ENCODE results near the gene IFITM5.
"Not testable (repeated sequence)": the region's sequence is repeated elsewhere in the genome, so short reads cannot be mapped to it uniquely, and the experiment has no call there.

The IFITM5 gene

GRCh38 chr11:311013-311748 lies 11.9 kb upstream of the IFITM5 start:
- not testable (repeated sequence) for DNase-seq

- DNase-seq: not testable (repeated sequence)
Observed at GRCh38 chr11:309979-310572, 10.8 kb upstream of the IFITM5 start.

- not testable (repeated sequence) for DNase-seq
Observed at GRCh38 chr11:308740-309665, 9.7 kb upstream of the IFITM5 start.

- DNase-seq: not testable (repeated sequence)
Observed at GRCh38 chr11:307766-308708, 8.7 kb upstream of the IFITM5 start, which contains the start of gene IFITM2. TSS of gene IFITM2 (plus strand) at chr11:307816. CDS start at chr11:308193, 377 bp downstream.

- DNase-seq: no peak
Observed at GRCh38 chr11:306645-307371, 7.5 kb upstream of the IFITM5 start.

- no peak for DNase-seq
Observed at GRCh38 chr11:305844-306211, 6.5 kb upstream of the IFITM5 start.

GRCh38 chr11:304915-305843 lies 5.9 kb upstream of the IFITM5 start:
- DNase-seq: peak in 1 of 2 experiments; percentile 14

GRCh38 chr11:304061-304506 lies 4.8 kb upstream of the IFITM5 start:
- no peak for DNase-seq

- no peak for DNase-seq
Observed at GRCh38 chr11:303363-303762, 4.0 kb upstream of the IFITM5 start.

GRCh38 chr11:299951-300735 lies 817 bp upstream of the IFITM5 start:
- DNase-seq: no peak

- no peak for DNase-seq
Observed at GRCh38 chr11:298406-299065, 790 bp downstream of the IFITM5 start.

- DNase-seq: no peak
Observed at GRCh38 chr11:297586-298405, 1.5 kb downstream of the IFITM5 start.

GRCh38 chr11:297051-297585 lies 2.2 kb downstream of the IFITM5 start:
- no peak for DNase-seq

GRCh38 chr11:296171-297050 lies 2.9 kb downstream of the IFITM5 start:
- DNase-seq: no peak

GRCh38 chr11:295351-296170 lies 3.8 kb downstream of the IFITM5 start:
- DNase-seq: no peak

- no peak for DNase-seq
Observed at GRCh38 chr11:294780-295179, 4.5 kb downstream of the IFITM5 start.

Data from NCI-H446 (cell line).